Measurements from ENCODE around the gene CR1L.
"Not testable (repeated sequence)": the region's sequence is repeated elsewhere in the genome, so short reads cannot be mapped to it uniquely, and the experiment has no call there.

The CR1L gene

GRCh38 chr1:207646944-207647579, 2.1 kb downstream of the CR1L start:
- no peak for DNase-seq

- no peak for DNase-seq
Measured at GRCh38 chr1:207647671-207648333, 2.9 kb downstream of the CR1L start.

- DNase-seq, result no peak
Measured at GRCh38 chr1:207648334-207649209, 3.6 kb downstream of the CR1L start.

- DNase-seq, result no peak
Measured at GRCh38 chr1:207649210-207649753, 4.3 kb downstream of the CR1L start.

DNA sequence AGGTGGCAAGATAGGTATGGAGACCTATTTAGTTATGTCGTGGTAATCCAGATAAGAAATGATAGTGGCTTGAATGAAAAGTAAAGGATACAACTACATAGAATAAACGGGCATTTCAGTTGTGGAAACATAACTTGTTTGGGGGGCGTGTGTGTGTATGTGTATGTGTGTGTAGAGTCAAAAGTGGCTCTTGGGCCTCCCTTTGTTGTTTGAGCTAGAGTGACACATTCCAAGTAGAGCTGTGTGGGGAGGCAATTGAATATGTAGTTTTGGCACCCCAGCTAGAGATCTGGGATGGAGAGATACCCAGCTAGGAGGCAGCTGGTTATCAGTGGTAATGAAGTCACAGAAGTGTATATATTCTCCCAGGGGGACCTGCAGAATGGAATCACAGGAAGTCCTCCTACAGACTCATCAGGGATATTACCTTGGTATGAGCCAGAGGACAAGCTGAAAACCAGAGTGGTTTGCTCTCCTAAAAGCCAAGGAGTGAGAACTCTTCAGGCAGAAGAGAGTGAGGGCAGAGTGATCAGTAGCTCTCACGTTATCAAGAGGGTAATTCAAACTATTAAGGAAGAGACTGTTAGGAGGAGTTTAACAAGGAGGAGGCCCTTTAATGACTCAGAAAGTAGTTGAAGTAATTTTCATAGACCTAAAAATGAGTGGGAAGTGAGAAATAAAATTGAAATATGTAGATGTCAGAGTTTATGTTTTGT, 5.1 kb downstream of the CR1L start:
- no peak for DNase-seq

GRCh38 chr1:207651583-207651982, 6.7 kb downstream of the CR1L start:
- DNase-seq, result no peak

GRCh38 chr1:207654320-207654719, 9.4 kb downstream of the CR1L start:
- no peak for DNase-seq

GRCh38 chr1:207658408-207658807, 13.5 kb downstream of the CR1L start:
- DNase-seq, result no peak

DNA sequence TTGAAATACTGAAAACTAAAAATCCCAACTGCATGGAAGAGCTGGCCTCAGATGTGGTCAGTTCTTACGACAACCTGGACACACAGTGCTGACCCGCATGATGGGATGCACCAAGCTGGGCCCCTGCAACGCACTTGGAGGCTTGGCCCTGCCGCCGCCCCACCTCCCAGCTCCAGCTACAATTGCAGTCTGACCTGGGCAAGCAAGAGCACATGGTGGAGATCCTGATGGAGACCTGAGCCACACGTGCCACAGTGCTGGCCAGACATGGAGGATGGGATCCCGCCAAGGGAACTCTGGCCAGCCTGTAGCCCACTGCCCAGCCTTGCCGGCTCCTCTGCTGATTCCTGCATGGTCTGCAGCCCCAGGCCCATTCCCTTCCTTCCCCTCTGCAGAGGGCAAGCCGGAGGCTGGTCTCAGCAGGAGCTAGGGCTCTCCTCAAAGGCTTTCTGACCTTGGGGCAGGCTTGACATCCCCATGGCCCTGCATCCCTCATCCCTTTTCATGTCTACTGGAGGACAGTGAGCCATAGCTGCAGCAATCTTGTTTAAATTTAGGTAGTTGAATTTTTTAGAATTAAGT, 14.1 kb downstream of the CR1L start:
- DNase-seq, result no peak

DNA sequence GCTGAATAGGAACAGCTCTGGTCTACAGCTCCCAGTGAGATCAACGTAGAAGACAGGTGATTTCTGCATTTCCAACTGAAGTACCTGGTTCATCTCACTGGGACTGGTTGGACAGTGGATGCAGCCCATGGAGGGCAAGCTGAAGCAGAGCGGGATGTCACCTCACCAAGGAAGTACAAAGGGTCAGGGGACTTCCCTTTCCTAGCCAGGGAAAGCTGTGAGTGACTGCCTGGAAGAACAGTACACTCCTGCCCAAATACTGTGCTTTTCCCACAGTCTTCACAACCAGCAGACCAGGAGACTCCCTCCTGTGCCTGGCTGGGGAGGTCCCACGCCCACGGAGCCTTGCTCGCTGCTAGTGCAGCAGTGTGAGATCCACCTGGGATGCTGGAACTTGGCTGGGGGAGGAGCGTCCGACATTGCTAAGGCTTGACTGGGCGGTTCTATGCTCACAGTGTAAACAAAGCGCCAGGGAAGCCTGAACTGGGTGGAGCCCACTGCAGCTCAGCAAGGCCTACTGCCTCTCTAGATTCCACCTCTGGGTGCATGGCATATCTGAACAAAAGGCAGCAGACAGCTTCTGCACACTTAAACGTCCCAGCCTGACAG, 14.7 kb downstream of the CR1L start:
- no peak for DNase-seq

- not testable (repeated sequence) for DNase-seq
Measured at GRCh38 chr1:207661420-207661819, 16.5 kb downstream of the CR1L start.

DNA sequence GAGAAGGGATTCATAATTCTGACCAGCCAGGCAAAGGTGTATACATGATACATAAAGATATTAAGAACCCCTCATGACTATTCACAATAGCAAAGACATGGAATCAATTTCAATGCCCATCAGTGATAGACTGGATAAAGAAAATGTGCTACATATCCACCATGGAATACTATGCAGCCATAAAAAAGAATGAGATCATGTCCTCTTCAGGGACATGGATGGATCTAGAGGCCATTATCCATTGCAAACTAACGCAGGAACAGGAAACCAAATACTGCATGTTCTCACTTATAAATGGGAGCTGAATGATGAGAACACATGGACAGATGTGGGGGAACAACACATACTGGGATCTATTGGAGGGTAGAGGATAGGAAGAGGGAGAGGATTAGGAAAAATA, 21.4 kb downstream of the CR1L start:
- no peak for DNase-seq

GRCh38 chr1:207669528-207670009, 24.6 kb downstream of the CR1L start:
- DNase-seq, result no peak

- no peak for DNase-seq
Measured at GRCh38 chr1:207670192-207670591, 25.3 kb downstream of the CR1L start.

- DNase-seq, result no peak
Measured at GRCh38 chr1:207670997-207671396, 26.1 kb downstream of the CR1L start.

DNA sequence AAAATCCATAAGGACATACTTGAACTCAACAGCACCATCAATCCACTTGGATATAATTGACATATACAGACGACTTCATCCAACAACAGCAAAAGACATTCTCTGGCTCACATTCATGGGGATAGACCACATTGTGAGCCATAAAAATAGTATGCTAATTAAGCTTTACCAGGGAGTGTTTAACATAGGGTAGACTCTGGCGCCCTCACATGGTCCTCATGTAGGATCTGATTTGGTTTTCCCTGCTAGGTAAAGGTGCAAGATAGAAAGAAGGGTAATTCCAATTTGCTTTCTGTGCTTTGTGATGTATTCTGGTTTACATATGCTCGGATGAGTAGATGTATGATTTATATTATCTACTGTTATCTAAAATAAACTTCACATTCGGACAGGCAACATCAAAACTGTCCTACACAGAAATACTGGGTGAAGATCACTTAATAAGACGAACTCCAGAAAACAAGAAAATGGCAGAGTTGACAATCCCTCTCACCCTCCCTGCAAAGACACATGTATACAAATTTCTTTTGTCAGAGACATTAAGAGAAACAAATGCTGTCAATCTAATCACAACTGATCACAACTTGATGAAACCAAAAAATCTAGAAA, 27.7 kb downstream of the CR1L start:
- no peak for DNase-seq

DNA sequence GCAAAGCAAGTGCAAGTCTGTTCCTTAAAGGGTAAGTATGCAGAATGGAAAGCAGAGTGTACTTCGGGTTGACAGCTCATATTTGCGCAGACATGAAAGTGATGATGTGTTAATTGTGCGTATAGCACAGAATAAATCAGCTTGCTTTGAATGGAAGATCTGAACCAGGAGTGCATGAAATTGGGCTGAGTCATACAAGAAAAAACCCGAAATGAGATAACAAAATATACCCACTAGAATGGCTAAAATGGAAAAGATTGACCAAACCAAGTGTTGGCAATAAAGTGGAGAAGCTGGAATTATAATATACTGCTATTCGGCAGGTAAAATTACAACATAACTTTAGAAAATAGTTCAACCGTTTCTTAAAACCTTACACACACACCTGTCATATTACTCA, 28.5 kb downstream of the CR1L start:
- no peak for DNase-seq

DNA sequence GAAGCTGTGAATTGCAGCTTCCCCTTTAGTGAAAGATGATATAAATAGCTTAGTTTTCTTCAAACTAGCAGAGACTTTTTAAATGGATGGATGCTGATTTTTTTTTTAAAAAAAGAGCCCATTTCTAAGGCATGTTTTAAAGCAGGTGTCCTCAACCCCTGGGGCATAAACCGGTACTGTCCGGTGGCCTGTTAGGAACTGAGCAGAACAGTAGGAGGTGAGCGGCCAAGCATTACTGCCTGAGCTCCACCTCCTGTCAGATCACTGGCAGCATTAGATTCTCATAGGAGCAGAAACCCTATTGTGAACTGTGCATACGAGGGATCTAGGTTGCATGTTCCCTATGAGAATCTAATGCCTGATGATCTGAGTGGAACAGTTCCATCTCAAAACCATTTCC, 31.2 kb downstream of the CR1L start:
- no peak for DNase-seq

- not testable (repeated sequence) for DNase-seq
Measured at GRCh38 chr1:207680590-207681388, 35.9 kb downstream of the CR1L start.

- DNase-seq, result not testable (repeated sequence)
Measured at GRCh38 chr1:207682872-207683434, 38.0 kb downstream of the CR1L start.

Measured in CD4-positive, alpha-beta T cell treated with Interleukin-17A for 1 hour (primary cell).